ENCODE data around the gene FKBP1A. TPM values are rescaled to one million over a fixed set of nuclear protein-coding genes. Genes with fewer than 3 reads are reported as not detected.
"Not testable (repeated sequence)": the region's sequence is repeated elsewhere in the genome, so short reads cannot be mapped to it uniquely, and the experiment has no call there.

The FKBP1A gene
- total and polyA plus RNA-seq, 2 donors = 93.4 to 223 TPM

- DNase-seq (ENCODE audit: low read depth in 6 of 9, low spot score in 9 of 9) = no peak
- Histone ChIP-seq H3K9me3 (ENCODE audit: control insufficient read depth in 2 of 2, insufficient read depth in 1 of 2, low read length in 1 of 2) (no peaks in the 10 kb centered on the region), H3K27ac (ENCODE audit: low read depth in 1 of 2, low read length in 1 of 2) (no peak overlapping the region), H3K27me3 (ENCODE audit: control insufficient read depth in 2 of 2, insufficient read depth in 1 of 2, low read length in 1 of 2) (no peaks in the 10 kb centered on the region), H3K36me3 (ENCODE audit: control insufficient read depth in 2 of 2, insufficient read depth in 2 of 2, low read length in 1 of 2) (no peaks in the 10 kb centered on the region), H3K4me1 (ENCODE audit: control insufficient read depth in 2 of 2, insufficient read depth in 2 of 2, low read length in 2 of 2) (peaks cover 0 to 2% of the 10 kb centered on the region in 2 donors), H3K4me3 (ENCODE audit: low read length in 2 of 2) (no peak overlapping the region)
- 50% methylated on average over 2 of the region's 2 CpGs for whole genome bisulfite sequencing
Observed at GRCh38 chr20:1346315-1346969, 46.4 kb downstream of the FKBP1A start.

GRCh38 chr20:1345756-1346093, 47.1 kb downstream of the FKBP1A start:
- no peaks in the 10 kb centered on the region for H3K27me3 ChIP-seq (ENCODE audit: control insufficient read depth in 2 of 2, insufficient read depth in 1 of 2, low read length in 1 of 2)
- H3K9me3 ChIP-seq (ENCODE audit: control insufficient read depth in 2 of 2, insufficient read depth in 1 of 2, low read length in 1 of 2) = no peaks in the 10 kb centered on the region
- no peak overlapping the region for H3K4me3 ChIP-seq (ENCODE audit: low read length in 2 of 2)
- 92% methylated on average over 1 of the region's 1 CpG for WGBS
- no peak for DNase-seq (ENCODE audit: low read depth in 6 of 9, low spot score in 9 of 9)
- H3K36me3 ChIP-seq (ENCODE audit: control insufficient read depth in 2 of 2, insufficient read depth in 2 of 2, low read length in 1 of 2) = no peaks in the 10 kb centered on the region
- peaks cover 0 to 2% of the 10 kb centered on the region in 2 donors for H3K4me1 ChIP-seq (ENCODE audit: control insufficient read depth in 2 of 2, insufficient read depth in 2 of 2, low read length in 2 of 2)
- no peak overlapping the region for H3K27ac ChIP-seq (ENCODE audit: low read depth in 1 of 2, low read length in 1 of 2)

DNA sequence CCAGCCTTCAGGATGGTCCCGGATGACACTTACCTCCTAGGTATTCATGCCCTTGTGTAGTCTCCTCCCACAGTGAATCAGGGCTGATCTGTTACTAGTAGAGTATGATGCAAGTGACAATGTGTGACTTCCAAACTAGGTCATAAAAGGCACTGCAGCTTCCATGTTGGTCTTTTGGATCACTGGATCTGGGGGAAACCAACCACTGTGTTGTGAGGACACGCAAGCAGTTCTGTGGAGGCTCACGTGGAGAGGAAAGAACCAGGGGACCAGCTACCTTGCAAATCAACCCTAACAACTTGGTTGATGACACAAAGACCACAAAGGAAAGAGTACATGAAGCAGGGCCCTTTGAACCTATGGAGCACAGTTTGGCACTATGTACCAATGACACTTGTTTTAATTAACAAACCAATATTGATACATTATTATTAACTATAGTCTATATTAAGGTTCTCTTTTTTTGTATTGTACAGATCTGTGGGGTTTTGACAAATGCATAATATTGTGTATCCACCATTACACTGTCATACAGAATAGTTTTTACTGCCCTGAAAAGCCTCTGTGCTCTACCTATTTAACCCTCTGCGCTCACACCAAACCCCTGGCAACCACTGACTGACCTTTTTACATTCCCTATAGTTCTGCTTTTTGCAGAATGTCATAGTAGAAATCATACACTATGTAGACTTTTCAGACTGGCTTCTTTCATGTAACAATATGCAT, 47.7 kb downstream of the FKBP1A start:
- no peaks in the 10 kb centered on the region for H3K9me3 ChIP-seq (ENCODE audit: control insufficient read depth in 2 of 2, insufficient read depth in 1 of 2, low read length in 1 of 2)
- no peak overlapping the region for H3K27ac ChIP-seq (ENCODE audit: low read depth in 1 of 2, low read length in 1 of 2)
- no peak for DNase-seq (ENCODE audit: low read depth in 6 of 9, low spot score in 9 of 9)
- WGBS = 94% methylated on average over 4 of the region's 4 CpGs
- peaks cover 0 to 2% of the 10 kb centered on the region in 2 donors for H3K4me1 ChIP-seq (ENCODE audit: control insufficient read depth in 2 of 2, insufficient read depth in 2 of 2, low read length in 2 of 2)
- H3K36me3 ChIP-seq (ENCODE audit: control insufficient read depth in 2 of 2, insufficient read depth in 2 of 2, low read length in 1 of 2) = no peaks in the 10 kb centered on the region
- H3K4me3 ChIP-seq (ENCODE audit: low read length in 2 of 2) = no peak overlapping the region
- no peaks in the 10 kb centered on the region for H3K27me3 ChIP-seq (ENCODE audit: control insufficient read depth in 2 of 2, insufficient read depth in 1 of 2, low read length in 1 of 2)

DNA sequence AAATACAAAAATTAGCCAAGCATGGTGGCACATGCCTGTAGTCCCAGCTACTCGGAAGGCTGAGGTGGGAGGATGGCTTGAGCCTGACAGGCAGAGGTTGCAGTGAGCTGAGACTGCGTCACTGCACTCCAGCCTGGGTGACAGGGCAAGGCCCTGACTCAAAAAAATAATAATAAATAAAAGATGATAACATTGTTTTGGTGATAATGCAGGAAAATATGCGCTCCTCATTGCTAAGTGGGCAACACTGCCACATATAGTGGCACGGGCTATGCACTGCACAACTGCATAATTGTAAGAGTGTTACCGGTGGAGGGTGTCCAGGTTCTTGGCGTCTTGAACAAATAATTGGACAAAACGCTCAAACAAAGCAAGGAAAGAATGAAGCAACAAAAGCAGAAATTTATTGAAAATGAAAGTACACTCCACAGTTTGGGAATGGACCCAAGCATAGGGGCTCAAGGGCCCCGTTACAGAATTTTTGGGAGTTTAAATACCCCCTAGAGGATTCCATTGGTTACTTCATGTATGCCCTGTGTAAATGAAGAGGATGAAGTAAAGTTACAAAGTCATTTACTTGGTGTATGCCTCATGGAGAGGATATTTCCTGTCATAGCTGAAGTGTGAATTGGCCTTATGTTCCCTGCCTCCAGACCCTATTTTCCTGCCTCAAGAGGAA, 49.3 kb downstream of the FKBP1A start:
- WGBS = 99% methylated on average over 8 of the region's 8 CpGs
- not testable (repeated sequence) for H3K4me1 ChIP-seq (ENCODE audit: control insufficient read depth in 2 of 2, insufficient read depth in 2 of 2, low read length in 2 of 2); H3K4me3 ChIP-seq (ENCODE audit: low read length in 2 of 2); DNase-seq (ENCODE audit: low read depth in 6 of 9, low spot score in 9 of 9); H3K36me3 ChIP-seq (ENCODE audit: control insufficient read depth in 2 of 2, insufficient read depth in 2 of 2, low read length in 1 of 2); H3K27ac ChIP-seq (ENCODE audit: low read depth in 1 of 2, low read length in 1 of 2); H3K27me3 ChIP-seq (ENCODE audit: control insufficient read depth in 2 of 2, insufficient read depth in 1 of 2, low read length in 1 of 2); H3K9me3 ChIP-seq (ENCODE audit: control insufficient read depth in 2 of 2, insufficient read depth in 1 of 2, low read length in 1 of 2)

- H3K27ac ChIP-seq (ENCODE audit: low read depth in 1 of 2, low read length in 1 of 2) = no peak overlapping the region
- no peak for DNase-seq (ENCODE audit: low read depth in 6 of 9, low spot score in 9 of 9)
- WGBS = 92% methylated on average over 5 of the region's 5 CpGs
- H3K4me3 ChIP-seq (ENCODE audit: low read length in 2 of 2) = no peak overlapping the region
- no peaks in the 10 kb centered on the region for H3K36me3 ChIP-seq (ENCODE audit: control insufficient read depth in 2 of 2, insufficient read depth in 2 of 2, low read length in 1 of 2)
- no peaks in the 10 kb centered on the region for H3K9me3 ChIP-seq (ENCODE audit: control insufficient read depth in 2 of 2, insufficient read depth in 1 of 2, low read length in 1 of 2)
- H3K4me1 ChIP-seq (ENCODE audit: control insufficient read depth in 2 of 2, insufficient read depth in 2 of 2, low read length in 2 of 2) = peaks cover 4% of the 10 kb centered on the region in 2 donors
- no peaks in the 10 kb centered on the region for H3K27me3 ChIP-seq (ENCODE audit: control insufficient read depth in 2 of 2, insufficient read depth in 1 of 2, low read length in 1 of 2)
Observed at GRCh38 chr20:1341561-1342265, 51.1 kb downstream of the FKBP1A start.

- WGBS = 96% methylated on average over 4 of the region's 4 CpGs
- no peak overlapping the region for H3K4me3 ChIP-seq (ENCODE audit: low read length in 2 of 2)
- H3K9me3 ChIP-seq (ENCODE audit: control insufficient read depth in 2 of 2, insufficient read depth in 1 of 2, low read length in 1 of 2) = no peaks in the 10 kb centered on the region
- no peak overlapping the region for H3K27ac ChIP-seq (ENCODE audit: low read depth in 1 of 2, low read length in 1 of 2)
- peaks cover 2 to 9% of the 10 kb centered on the region in 2 donors for H3K4me1 ChIP-seq (ENCODE audit: control insufficient read depth in 2 of 2, insufficient read depth in 2 of 2, low read length in 2 of 2)
- peaks cover 0 to 1% of the 10 kb centered on the region in 2 donors for H3K36me3 ChIP-seq (ENCODE audit: control insufficient read depth in 2 of 2, insufficient read depth in 2 of 2, low read length in 1 of 2)
- no peaks in the 10 kb centered on the region for H3K27me3 ChIP-seq (ENCODE audit: control insufficient read depth in 2 of 2, insufficient read depth in 1 of 2, low read length in 1 of 2)
- no peak for DNase-seq (ENCODE audit: low read depth in 6 of 9, low spot score in 9 of 9)
Observed at GRCh38 chr20:1338801-1339200, 54.1 kb downstream of the FKBP1A start.

DNA sequence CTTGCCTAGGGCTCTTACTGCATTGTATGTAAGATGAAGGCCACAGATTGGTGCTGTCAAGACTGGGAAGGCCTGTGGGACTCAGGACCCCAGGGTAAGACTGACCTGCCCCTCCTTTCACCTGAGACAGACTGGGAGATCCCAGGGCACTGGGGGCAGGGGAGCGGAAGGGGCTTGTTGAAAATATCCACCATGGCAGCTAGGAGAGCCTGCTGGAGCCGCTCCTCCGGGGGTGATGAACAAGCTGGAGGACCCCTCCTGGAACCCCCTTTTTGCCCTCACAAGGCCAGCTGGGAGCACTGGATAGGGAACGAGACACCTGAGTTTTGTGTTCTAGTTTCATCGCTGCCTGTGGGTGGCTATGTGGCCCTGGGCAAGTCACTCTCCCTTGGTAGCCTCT, 54.8 kb downstream of the FKBP1A start:
- WGBS = 97% methylated on average over 5 of the region's 5 CpGs
- no peak overlapping the region for H3K27ac ChIP-seq (ENCODE audit: low read depth in 1 of 2, low read length in 1 of 2)
- no peaks in the 10 kb centered on the region for H3K9me3 ChIP-seq (ENCODE audit: control insufficient read depth in 2 of 2, insufficient read depth in 1 of 2, low read length in 1 of 2)
- H3K27me3 ChIP-seq (ENCODE audit: control insufficient read depth in 2 of 2, insufficient read depth in 1 of 2, low read length in 1 of 2) = no peaks in the 10 kb centered on the region
- DNase-seq (ENCODE audit: low read depth in 6 of 9, low spot score in 9 of 9) = no peak
- H3K36me3 ChIP-seq (ENCODE audit: control insufficient read depth in 2 of 2, insufficient read depth in 2 of 2, low read length in 1 of 2) = peaks cover 3 to 8% of the 10 kb centered on the region in 2 donors
- peaks cover 2 to 9% of the 10 kb centered on the region in 2 donors for H3K4me1 ChIP-seq (ENCODE audit: control insufficient read depth in 2 of 2, insufficient read depth in 2 of 2, low read length in 2 of 2)
- no peak overlapping the region for H3K4me3 ChIP-seq (ENCODE audit: low read length in 2 of 2)

DNA sequence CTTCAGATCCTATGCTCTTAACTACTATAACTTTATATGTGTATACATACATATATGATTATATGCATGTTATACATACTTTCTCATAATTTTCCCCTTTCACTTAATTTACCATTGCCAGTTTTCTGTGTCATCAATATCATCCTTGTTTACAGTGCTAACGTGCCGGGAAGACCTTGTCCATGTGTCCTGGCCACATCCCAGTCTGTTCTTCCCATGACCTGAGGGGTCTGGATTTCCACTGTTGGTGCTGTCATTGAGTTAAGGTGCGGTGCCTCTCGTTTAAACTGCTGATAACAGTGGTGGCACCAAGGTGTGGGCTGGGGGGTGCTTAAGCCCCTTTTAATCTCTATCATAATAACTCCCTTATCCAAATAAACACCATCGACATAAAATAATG, 55.4 kb downstream of the FKBP1A start:
- H3K4me3 ChIP-seq (ENCODE audit: low read length in 2 of 2) = no peak overlapping the region

More for the DNA sequence above, 55.4 kb downstream of the FKBP1A start:
- peaks cover 2 to 9% of the 10 kb centered on the region in 2 donors for H3K4me1 ChIP-seq (ENCODE audit: control insufficient read depth in 2 of 2, insufficient read depth in 2 of 2, low read length in 2 of 2)
- no peak overlapping the region for H3K27ac ChIP-seq (ENCODE audit: low read depth in 1 of 2, low read length in 1 of 2)
- peaks cover 8 to 11% of the 10 kb centered on the region in 2 donors for H3K36me3 ChIP-seq (ENCODE audit: control insufficient read depth in 2 of 2, insufficient read depth in 2 of 2, low read length in 1 of 2)
- no peaks in the 10 kb centered on the region for H3K9me3 ChIP-seq (ENCODE audit: control insufficient read depth in 2 of 2, insufficient read depth in 1 of 2, low read length in 1 of 2)
- no peaks in the 10 kb centered on the region for H3K27me3 ChIP-seq (ENCODE audit: control insufficient read depth in 2 of 2, insufficient read depth in 1 of 2, low read length in 1 of 2)
- DNase-seq (ENCODE audit: low read depth in 6 of 9, low spot score in 9 of 9) = no peak
- 97% methylated on average over 5 of the region's 5 CpGs for WGBS
